ENCODE results near the gene MAPK12.

DNA sequence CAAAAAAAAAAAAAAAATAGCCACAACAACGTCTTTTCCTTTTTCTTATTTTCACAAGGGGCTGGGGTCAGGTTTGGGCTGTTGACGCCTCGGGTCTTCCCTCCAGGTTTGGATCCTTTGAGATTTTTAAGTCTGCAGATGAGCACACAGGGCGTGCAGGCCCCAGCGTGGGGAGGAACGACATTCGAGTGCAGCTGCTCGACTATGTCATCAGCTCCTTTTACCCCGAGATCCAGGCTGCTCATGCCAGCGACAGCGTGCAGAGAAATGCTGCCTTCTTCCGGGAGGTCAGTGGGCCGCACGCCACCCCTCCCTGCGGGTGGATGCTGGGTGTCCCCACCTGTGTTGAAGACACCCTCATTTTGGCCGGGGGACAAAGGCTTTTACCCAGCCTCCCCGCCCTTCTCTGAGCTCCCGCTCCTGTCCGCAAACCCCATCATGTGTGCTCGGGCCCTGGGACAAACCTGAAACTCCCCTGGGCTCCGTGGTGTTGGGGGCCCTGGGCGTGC is 53.0 kb downstream of the MAPK12 start:
- TF ChIP-seq, protein P1, sequence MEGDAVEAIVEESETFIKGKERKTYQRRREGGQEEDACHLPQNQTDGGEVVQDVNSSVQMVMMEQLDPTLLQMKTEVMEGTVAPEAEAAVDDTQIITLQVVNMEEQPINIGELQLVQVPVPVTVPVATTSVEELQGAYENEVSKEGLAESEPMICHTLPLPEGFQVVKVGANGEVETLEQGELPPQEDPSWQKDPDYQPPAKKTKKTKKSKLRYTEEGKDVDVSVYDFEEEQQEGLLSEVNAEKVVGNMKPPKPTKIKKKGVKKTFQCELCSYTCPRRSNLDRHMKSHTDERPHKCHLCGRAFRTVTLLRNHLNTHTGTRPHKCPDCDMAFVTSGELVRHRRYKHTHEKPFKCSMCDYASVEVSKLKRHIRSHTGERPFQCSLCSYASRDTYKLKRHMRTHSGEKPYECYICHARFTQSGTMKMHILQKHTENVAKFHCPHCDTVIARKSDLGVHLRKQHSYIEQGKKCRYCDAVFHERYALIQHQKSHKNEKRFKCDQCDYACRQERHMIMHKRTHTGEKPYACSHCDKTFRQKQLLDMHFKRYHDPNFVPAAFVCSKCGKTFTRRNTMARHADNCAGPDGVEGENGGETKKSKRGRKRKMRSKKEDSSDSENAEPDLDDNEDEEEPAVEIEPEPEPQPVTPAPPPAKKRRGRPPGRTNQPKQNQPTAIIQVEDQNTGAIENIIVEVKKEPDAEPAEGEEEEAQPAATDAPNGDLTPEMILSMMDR (IDR thresholded peaks at IDR 0.05), result no peak
- TF ChIP-seq TCF7L2 (IDR thresholded peaks at IDR 0.05; ENCODE audit: low read depth, low read length), result no peak
- TF ChIP-seq, protein P2, sequence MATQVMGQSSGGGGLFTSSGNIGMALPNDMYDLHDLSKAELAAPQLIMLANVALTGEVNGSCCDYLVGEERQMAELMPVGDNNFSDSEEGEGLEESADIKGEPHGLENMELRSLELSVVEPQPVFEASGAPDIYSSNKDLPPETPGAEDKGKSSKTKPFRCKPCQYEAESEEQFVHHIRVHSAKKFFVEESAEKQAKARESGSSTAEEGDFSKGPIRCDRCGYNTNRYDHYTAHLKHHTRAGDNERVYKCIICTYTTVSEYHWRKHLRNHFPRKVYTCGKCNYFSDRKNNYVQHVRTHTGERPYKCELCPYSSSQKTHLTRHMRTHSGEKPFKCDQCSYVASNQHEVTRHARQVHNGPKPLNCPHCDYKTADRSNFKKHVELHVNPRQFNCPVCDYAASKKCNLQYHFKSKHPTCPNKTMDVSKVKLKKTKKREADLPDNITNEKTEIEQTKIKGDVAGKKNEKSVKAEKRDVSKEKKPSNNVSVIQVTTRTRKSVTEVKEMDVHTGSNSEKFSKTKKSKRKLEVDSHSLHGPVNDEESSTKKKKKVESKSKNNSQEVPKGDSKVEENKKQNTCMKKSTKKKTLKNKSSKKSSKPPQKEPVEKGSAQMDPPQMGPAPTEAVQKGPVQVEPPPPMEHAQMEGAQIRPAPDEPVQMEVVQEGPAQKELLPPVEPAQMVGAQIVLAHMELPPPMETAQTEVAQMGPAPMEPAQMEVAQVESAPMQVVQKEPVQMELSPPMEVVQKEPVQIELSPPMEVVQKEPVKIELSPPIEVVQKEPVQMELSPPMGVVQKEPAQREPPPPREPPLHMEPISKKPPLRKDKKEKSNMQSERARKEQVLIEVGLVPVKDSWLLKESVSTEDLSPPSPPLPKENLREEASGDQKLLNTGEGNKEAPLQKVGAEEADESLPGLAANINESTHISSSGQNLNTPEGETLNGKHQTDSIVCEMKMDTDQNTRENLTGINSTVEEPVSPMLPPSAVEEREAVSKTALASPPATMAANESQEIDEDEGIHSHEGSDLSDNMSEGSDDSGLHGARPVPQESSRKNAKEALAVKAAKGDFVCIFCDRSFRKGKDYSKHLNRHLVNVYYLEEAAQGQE (IDR thresholded peaks at IDR 0.05; ENCODE audit: insufficient read depth in 1 of 2, low read depth in 2 of 2, low read length in 1 of 2), result no peak
